Endothelial cell of umbilical vein (primary cell): Measurements from ENCODE around the gene ITPR2. TPM values are rescaled to one million over a fixed set of nuclear protein-coding genes. Genes with fewer than 3 reads are reported as not detected.

Experiments
- BruUV-seq: library from RNA; stranded (reverse); fragments of 400-500 nt; replicated peaks from 2 replicates; lab custom pipeline; 2021; lab: Mats Ljungman, UMichigan
- CTCF ChIA-PET: fragments of 300-600, 350-600 bp; sonication (Branson Sonifier 250); formaldehyde crosslinking; loops from one replicate; lab custom pipeline; 2021; ENCODE audit warnings: antibody characterized with exemption, inconsistent platforms; lab: Charles Lee
- POLR2A ChIA-PET: fragments of 300-600, 350-600 bp; sonication (Branson Sonifier 250); formaldehyde crosslinking; loops from one replicate; lab custom pipeline; 2021; ENCODE audit warnings: antibody characterized with exemption, inconsistent platforms; lab: Charles Lee
- DNase-seq: peaks from one replicate; pipeline ENCODE4 v3.0.0-alpha.2; 2011; ENCODE audit warnings: low read depth, low spot score
- FAIRE-seq: peaks from 2 replicates; lab custom pipeline; 2011; peaks lifted over from hg19 to GRCh38; lab: Jason Lieb, UNC
- H2AFZ ChIP-seq: 2 replicates; pipeline ENCODE4 v1.6.0; 2012; ENCODE audit warnings: low read depth, low read length, control low read depth, inconsistent platforms
- H3K27ac ChIP-seq: 2 replicates; pipeline ENCODE4 v1.5.1; 2011; ENCODE audit warnings: low read depth, mild to moderate bottlenecking, control low read depth, low read length, moderate library complexity; ENCODE audit not compliant: insufficient read depth
- H3K27me3 ChIP-seq, 2 experiments: 2 replicates each; pipeline versions ENCODE4 v1.6.0 to v1.6.1; 2011; ENCODE audit warnings: low read length in 2 of 2, mixed read lengths in 1 of 2; ENCODE audit not compliant: control insufficient read depth in 2 of 2, insufficient read depth in 2 of 2
- H3K36me3 ChIP-seq, 2 experiments: 2 replicates in 1 of 2; 3 replicates in 1 of 2; pipeline ENCODE4 v1.5.1; 2011; ENCODE audit warnings: low read length in 2 of 2, mild to moderate bottlenecking in 1 of 2, moderate library complexity in 1 of 2; ENCODE audit not compliant: control insufficient read depth in 2 of 2, insufficient read depth in 2 of 2; ENCODE audit errors: extremely low read depth in 1 of 2
- H3K4me1 ChIP-seq: 3 replicates; pipeline ENCODE4 v1.5.1; 2011; ENCODE audit warnings: mild to moderate bottlenecking, low read length; ENCODE audit not compliant: control insufficient read depth, insufficient read depth; ENCODE audit errors: extremely low read depth
- H3K4me2 ChIP-seq: 2 replicates; pipeline ENCODE4 v1.6.1; 2011; ENCODE audit warnings: low read length, control low read depth, mixed read lengths; ENCODE audit not compliant: insufficient read depth
- H3K4me3 ChIP-seq, 3 experiments: fragments of 200-600 bp in 1 of 3; sonication (generic), shearing (Covaris generic) in 1 of 3; replicated peaks in 1 of 3; 2 replicates each; pipeline ENCODE4 v1.5.1; 2011 to 2016; ENCODE audit warnings: control low read depth in 3 of 3, low read length in 3 of 3, mild to moderate bottlenecking in 2 of 3, inconsistent platforms in 1 of 3, low read depth in 1 of 3, moderate library complexity in 1 of 3; ENCODE audit not compliant: insufficient read depth in 1 of 3
- H3K79me2 ChIP-seq: 2 replicates; pipeline ENCODE4 v1.6.0; 2012; ENCODE audit warnings: low read length, inconsistent platforms; ENCODE audit not compliant: control insufficient read depth, insufficient read depth
- H3K9ac ChIP-seq: replicated peaks from 2 replicates; pipeline ENCODE3; 2011; ENCODE audit warnings: low read length, control low read depth; ENCODE audit not compliant: insufficient read depth; ENCODE audit errors: extremely low read depth
- H3K9me1 ChIP-seq: replicated peaks from 3 replicates; pipeline ENCODE4 v1.6.0; 2011; ENCODE audit warnings: mild to moderate bottlenecking, low read length; ENCODE audit not compliant: control insufficient read depth, insufficient read depth; ENCODE audit errors: extremely low read depth
- H3K9me3 ChIP-seq: replicated peaks from 2 replicates; pipeline ENCODE4 v1.5.1; 2012; ENCODE audit warnings: low read length, inconsistent platforms; ENCODE audit not compliant: control insufficient read depth, insufficient read depth
- H4K20me1 ChIP-seq: replicated peaks from 2 replicates; pipeline ENCODE3; 2011; ENCODE audit warnings: mild to moderate bottlenecking, low read length; ENCODE audit not compliant: control insufficient read depth, insufficient read depth; ENCODE audit errors: extremely low read depth
- EZH2 ChIP-seq: IDR thresholded peaks from 2 replicates; pipeline ENCODE4 v1.6.1; 2012; ENCODE audit warnings: borderline replicate concordance, low read depth, mild to moderate bottlenecking, moderate library complexity, low read length, inconsistent platforms; ENCODE audit not compliant: severe bottlenecking
- FOS ChIP-seq: IDR thresholded peaks from 2 replicates; pipeline ENCODE4 v1.6.1; 2011; ENCODE audit warnings: mild to moderate bottlenecking, low read length, moderate library complexity, borderline replicate concordance; ENCODE audit not compliant: insufficient read depth
- GATA2 ChIP-seq: IDR thresholded peaks from 2 replicates; pipeline ENCODE4 v1.7.0; 2011; ENCODE audit warnings: low read depth, mild to moderate bottlenecking, moderate library complexity, mixed read lengths, low read length; ENCODE audit not compliant: insufficient read length, insufficient read depth
- JUN ChIP-seq: IDR thresholded peaks from 2 replicates; pipeline ENCODE4 v1.6.1; 2011; ENCODE audit warnings: borderline replicate concordance, low read depth; ENCODE audit not compliant: insufficient read length, insufficient read depth
- MAX ChIP-seq: IDR thresholded peaks from 2 replicates; pipeline ENCODE4 v1.6.1; 2011; ENCODE audit not compliant: insufficient read depth, insufficient read length
- MYC ChIP-seq: IDR thresholded peaks from one replicate; pipeline ENCODE4 v1.6.1; 2011; ENCODE audit warnings: mild to moderate bottlenecking, low read depth, low read length
- POLR2A ChIP-seq: IDR thresholded peaks from 2 replicates; pipeline ENCODE4 v1.6.1; 2012; ENCODE audit warnings: low read depth, mild to moderate bottlenecking, control low read depth, low read length
- POLR2AphosphoS5 ChIP-seq: IDR thresholded peaks from 2 replicates; pipeline ENCODE4 v1.6.1; 2012; ENCODE audit warnings: low read depth, mild to moderate bottlenecking, control low read depth, low read length, moderate library complexity; ENCODE audit not compliant: insufficient read depth
- dilution Hi-C: fragments of 300-500 bp; cut with MboI; formaldehyde crosslinking; loops from one replicate; pipeline ENCODE4 v1.15.0; 2019; ENCODE audit warnings: low sequenced_read_pairs; ENCODE audit not compliant: extremely low pct_ligation_motif_present
- intact Hi-C: fragments of 100-400 bp; cut with micrococcal nuclease; formaldehyde crosslinking; loops from one replicate; pipeline ENCODE4 v1.10.0; 2022
- polyA plus RNA-seq, 4 experiments: library from polyadenylated mRNA; depleted of rRNA in 3 of 4; stranded (reverse) in 3 of 4; unstranded in 1 of 4; fragments of >200 nt; gene quantifications; 2 replicates each; pipeline versions ENCODE4 v1.2.1 to v1.2.3, GENCODE V29; 2011 to 2012; ENCODE audit warnings: missing spikeins in 1 of 4
- total RNA-seq: library from RNA; stranded (reverse); gene quantifications from 2 replicates; pipeline ENCODE4 v1.2.3, GENCODE V29; 2021
- TF ChIP-seq, protein P1 (sequence below), 2 donors: IDR thresholded peaks; 1 replicate in 1 of 2; 2 replicates in 1 of 2; pipeline ENCODE4 v1.5.1; 2011; ENCODE audit warnings: low read length in 2 of 2, mild to moderate bottlenecking in 2 of 2, moderate library complexity in 2 of 2, control low read depth in 1 of 2, inconsistent platforms in 1 of 2, low read depth in 1 of 2; ENCODE audit not compliant: insufficient read depth in 1 of 2; ENCODE audit errors: extremely low read depth in 1 of 2

Gene ITPR2
- total and polyA plus RNA-seq, 2 donors (not counting 3 experiments of a cell fraction or from before 2014, with no cell fraction given) = 16.2 to 86.8 TPM

DNA sequence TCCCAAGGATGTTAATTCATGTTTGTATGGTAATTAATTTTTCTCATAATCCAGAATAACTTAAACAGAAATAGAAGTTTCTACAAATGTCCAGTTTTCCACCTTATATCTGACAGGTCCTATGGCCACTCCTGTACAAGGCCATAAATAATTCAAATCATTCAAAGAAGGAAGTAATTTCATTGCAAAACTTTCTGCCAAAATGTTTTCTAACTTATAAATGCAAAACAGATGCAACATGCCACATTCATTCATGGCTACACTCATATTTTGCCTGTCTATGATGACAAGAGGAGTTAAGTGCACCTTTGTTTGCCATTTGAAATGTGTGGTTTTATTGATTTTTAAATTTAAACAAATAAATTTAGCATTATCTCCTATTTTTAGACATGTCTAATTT lies 34.4 kb downstream of the ITPR2 start:
- H3K27ac ChIP-seq = no peak overlapping the region
- no peaks in the 10 kb centered on the region for H3K27me3 ChIP-seq
- H3K9ac ChIP-seq = no peak overlapping the region
- H3K4me3 ChIP-seq = no peak overlapping the region
- H4K20me1 ChIP-seq = no peaks in the 10 kb centered on the region
- DNase-seq (no peak), FAIRE-seq (no peak)
- dilution Hi-C loops = no loop called here
- H2AFZ ChIP-seq = no peak overlapping the region
- peaks cover 11% of the 10 kb centered on the region for H3K4me1 ChIP-seq
- H3K36me3 ChIP-seq = peaks cover 0 to 2% of the 10 kb centered on the region in 2 experiments
- no TSS peak for BruUV-seq
- peaks cover 37% of the 10 kb centered on the region for H3K79me2 ChIP-seq
- no peaks in the 10 kb centered on the region for H3K9me1 ChIP-seq
- CTCF ChIA-PET = no interaction called here
- intact Hi-C loops = no loop called here
- TF ChIP-seq MYC (no peak), POLR2A (no peak), FOS (no peak), POLR2AphosphoS5 (no peak), JUN (no peak), EZH2 (no peak), MAX (no peak), GATA2 (no peak)
- TF ChIP-seq, protein P1, sequence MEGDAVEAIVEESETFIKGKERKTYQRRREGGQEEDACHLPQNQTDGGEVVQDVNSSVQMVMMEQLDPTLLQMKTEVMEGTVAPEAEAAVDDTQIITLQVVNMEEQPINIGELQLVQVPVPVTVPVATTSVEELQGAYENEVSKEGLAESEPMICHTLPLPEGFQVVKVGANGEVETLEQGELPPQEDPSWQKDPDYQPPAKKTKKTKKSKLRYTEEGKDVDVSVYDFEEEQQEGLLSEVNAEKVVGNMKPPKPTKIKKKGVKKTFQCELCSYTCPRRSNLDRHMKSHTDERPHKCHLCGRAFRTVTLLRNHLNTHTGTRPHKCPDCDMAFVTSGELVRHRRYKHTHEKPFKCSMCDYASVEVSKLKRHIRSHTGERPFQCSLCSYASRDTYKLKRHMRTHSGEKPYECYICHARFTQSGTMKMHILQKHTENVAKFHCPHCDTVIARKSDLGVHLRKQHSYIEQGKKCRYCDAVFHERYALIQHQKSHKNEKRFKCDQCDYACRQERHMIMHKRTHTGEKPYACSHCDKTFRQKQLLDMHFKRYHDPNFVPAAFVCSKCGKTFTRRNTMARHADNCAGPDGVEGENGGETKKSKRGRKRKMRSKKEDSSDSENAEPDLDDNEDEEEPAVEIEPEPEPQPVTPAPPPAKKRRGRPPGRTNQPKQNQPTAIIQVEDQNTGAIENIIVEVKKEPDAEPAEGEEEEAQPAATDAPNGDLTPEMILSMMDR (IDR thresholded peaks at IDR 0.05; ENCODE audit: extremely low read depth in 1 of 2, insufficient read depth in 1 of 2, low read depth in 1 of 2, low read length in 2 of 2) = no peak
- POLR2A ChIA-PET = no interaction called here
- no peak overlapping the region for H3K4me2 ChIP-seq
- H3K9me3 ChIP-seq = no peaks in the 10 kb centered on the region
